Left ventricle myocardium inferior (tissue), 1 donor: ENCODE data around the gene ACP1. TPM values are rescaled to one million over a fixed set of nuclear protein-coding genes. Genes with fewer than 3 reads are reported as not detected.

Experiments used
- DNase-seq: peaks from one replicate; pipeline ENCODE4 v3.0.0-alpha.2; 2020
- H3K27ac ChIP-seq: fragments of 200-600 bp; replicated peaks from 2 replicates; pipeline ENCODE4 v1.8.0; 2021
- H3K27me3 ChIP-seq: fragments of 200-600 bp; 2 replicates; pipeline ENCODE4 v1.8.0; 2021; ENCODE audit warnings: low read depth
- H3K36me3 ChIP-seq: fragments of 200-600 bp; 2 replicates; pipeline ENCODE4 v1.8.0; 2021
- H3K4me1 ChIP-seq: fragments of 200-600 bp; 2 replicates; pipeline ENCODE4 v1.8.0; 2021
- H3K4me3 ChIP-seq: fragments of 200-600 bp; 2 replicates; pipeline ENCODE4 v1.8.0; 2021; ENCODE audit warnings: mild to moderate bottlenecking, moderate library complexity
- H3K9me3 ChIP-seq: fragments of 200-600 bp; replicated peaks from 2 replicates; pipeline ENCODE4 v1.8.0; 2021
- intact Hi-C: fragments of 100-400 bp; cut with micrococcal nuclease; formaldehyde crosslinking; loops from one replicate; pipeline ENCODE4 v1.11.0; 2022
- total RNA-seq: library from RNA; stranded (reverse); fragmentation: NEBNext Ultra II Directional; extraction: Animal tissue kit (Norgen Biotek cat#: 25700); gene quantifications from one replicate; pipeline ENCODE4 v1.2.1, GENCODE V29; 2021
- TF ChIP-seq, protein P1 (sequence below): fragments of 200-600 bp; IDR thresholded peaks from 2 replicates; pipeline ENCODE4 v1.8.0; 2021; ENCODE audit warnings: antibody characterized with exemption, mild to moderate bottlenecking, borderline replicate concordance
- donor health status: DM: no; HTN: yes; CAD: no; lungs with severe emphysema.

Gene ACP1
- total RNA-seq, 1 donor from 2014 or later, result 68.0 TPM

DNA sequence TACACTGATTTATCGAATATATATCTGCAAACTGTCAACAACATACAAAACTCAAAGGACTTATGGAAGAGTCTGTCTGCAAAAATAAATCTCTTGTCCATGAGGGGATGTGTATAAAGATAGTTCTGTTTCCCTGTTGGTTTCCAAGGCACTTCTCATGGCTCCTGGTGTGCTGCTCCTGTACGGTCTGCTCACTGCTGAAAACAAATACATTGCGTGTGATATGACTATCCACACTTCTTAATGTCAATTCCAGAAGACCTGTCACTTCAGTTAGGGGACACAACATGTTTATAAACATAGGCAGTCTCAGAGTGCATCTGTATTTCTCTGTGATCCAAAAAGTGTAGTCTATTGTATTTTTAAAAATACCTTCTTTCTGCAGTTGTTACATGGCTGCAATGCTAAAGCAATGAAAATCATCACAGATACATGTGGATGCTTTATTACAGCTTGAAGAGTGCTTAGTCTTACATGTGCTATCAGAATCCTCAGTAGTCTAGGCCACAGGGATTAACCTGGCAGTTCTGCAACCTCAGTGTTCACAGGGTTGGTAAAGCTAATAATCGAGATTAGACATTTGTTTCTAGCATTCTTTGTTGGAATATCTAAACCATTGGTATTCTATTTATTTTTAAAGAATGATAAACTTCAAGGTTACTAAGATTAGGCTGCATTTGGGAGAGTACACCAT lies 15.4 kb downstream of the ACP1 start:
- peak overlapping the region; percentile 70 for H3K27ac ChIP-seq
- intact Hi-C loops, result no loop called here
- H3K9me3 ChIP-seq, result no peaks in the 10 kb centered on the region
- H3K36me3 ChIP-seq, result peaks cover 69% of the 10 kb centered on the region
- no peak for DNase-seq
- no peak overlapping the region for H3K4me3 ChIP-seq
- peaks cover 20% of the 10 kb centered on the region for H3K4me1 ChIP-seq
- no peaks in the 10 kb centered on the region for H3K27me3 ChIP-seq
- TF ChIP-seq, protein P1, sequence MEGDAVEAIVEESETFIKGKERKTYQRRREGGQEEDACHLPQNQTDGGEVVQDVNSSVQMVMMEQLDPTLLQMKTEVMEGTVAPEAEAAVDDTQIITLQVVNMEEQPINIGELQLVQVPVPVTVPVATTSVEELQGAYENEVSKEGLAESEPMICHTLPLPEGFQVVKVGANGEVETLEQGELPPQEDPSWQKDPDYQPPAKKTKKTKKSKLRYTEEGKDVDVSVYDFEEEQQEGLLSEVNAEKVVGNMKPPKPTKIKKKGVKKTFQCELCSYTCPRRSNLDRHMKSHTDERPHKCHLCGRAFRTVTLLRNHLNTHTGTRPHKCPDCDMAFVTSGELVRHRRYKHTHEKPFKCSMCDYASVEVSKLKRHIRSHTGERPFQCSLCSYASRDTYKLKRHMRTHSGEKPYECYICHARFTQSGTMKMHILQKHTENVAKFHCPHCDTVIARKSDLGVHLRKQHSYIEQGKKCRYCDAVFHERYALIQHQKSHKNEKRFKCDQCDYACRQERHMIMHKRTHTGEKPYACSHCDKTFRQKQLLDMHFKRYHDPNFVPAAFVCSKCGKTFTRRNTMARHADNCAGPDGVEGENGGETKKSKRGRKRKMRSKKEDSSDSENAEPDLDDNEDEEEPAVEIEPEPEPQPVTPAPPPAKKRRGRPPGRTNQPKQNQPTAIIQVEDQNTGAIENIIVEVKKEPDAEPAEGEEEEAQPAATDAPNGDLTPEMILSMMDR, result no peak

DNA sequence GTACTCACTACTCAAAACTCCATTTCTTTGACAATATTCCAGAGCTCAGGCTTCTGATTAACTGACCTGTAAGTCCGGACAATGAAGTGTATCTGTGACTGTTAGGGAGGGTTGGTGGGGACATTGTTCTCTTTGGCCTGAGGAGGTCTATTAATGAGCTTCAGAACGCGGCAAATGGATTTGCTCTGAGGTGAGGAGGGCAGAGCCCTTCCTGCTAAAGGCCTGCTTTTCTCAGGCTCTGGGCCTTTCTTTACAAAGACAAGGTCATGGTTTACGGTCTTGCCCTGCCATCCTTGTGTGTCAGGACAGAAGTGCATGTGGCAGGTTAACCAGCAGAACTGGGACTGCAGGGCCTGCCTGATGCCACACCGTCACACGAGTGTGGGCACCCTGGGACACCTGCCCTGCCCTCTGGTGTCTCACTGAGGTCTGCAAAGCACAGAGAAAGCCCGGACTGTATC lies 15.9 kb downstream of the ACP1 start:
- intact Hi-C loops, result no loop called here
- Histone ChIP-seq H3K4me1 (peaks cover 20% of the 10 kb centered on the region), H3K9me3 (no peaks in the 10 kb centered on the region), H3K4me3 (no peak overlapping the region), H3K36me3 (peaks cover 65% of the 10 kb centered on the region), H3K27ac (peak overlapping the region; percentile 70), H3K27me3 (no peaks in the 10 kb centered on the region)
- no peak for DNase-seq
- TF ChIP-seq, protein P1, result no peak

DNA sequence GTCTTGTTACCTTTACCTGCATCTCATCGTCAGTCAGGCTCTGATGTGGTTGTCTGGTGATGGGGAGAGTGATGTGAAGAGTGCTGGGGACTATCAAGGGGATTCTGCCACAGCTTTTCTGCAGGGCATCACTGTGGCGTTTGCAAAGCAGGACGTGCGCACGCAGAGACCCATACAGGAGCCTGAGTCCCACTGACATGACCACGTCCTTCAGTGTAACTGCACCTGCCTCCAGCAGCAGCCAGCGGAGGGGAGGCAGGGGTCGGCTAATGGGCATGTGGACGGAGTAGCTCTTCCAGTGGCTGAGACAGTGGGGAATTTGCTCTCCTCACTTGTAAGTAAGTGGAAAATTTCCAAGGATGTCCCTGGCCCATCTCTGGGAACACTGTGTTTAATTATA lies 16.6 kb downstream of the ACP1 start:
- Histone ChIP-seq H3K27me3 (no peaks in the 10 kb centered on the region), H3K27ac (peak overlapping the region; percentile 70), H3K4me3 (no peak overlapping the region), H3K4me1 (peaks cover 20% of the 10 kb centered on the region), H3K36me3 (peaks cover 59% of the 10 kb centered on the region), H3K9me3 (no peaks in the 10 kb centered on the region)
- no peak for DNase-seq
- TF ChIP-seq, protein P1, result no peak
- intact Hi-C loops, result no loop called here

DNA sequence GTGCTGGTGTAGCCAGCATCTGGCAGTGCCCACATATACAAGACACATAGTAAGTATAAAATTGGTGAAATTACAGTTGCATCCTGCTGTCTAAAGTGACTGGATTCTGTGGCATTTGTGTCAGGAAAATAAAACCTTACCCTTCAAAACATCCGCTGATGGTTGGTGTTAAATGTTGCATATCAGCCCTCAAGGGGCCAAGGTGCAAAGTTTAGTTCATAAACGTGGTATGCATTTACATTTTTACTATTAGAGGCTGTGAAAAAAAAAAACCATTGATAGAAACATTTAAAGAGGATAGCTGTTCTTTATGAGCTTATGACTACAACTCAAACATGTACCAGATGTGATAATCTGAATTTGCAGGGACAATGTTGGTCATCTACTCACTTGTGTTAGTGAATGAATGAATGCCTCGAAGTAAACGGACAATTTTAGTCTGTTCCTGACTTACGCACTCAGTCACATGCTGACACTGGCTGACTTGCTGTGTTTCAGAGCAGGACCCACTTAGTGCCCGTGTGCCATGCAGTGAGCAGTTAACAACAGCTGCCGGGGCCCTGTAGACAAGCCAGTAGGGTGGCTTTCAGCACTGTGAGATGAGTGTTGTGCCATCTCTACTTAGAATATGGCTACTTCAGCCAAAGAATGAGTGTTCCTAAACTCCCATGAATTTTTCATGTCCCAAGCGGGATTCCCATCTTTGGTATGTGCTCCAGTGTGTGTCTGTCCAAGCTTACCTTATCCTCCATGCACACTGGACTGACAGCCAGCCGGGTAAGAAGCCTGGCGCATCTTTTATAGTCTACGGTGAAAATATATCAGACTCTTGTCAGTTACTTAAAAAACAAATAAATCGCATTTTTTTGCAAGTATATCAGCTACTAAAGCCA lies 17.9 kb downstream of the ACP1 start:
- intact Hi-C loops, result no loop called here
- Histone ChIP-seq H3K27ac (no peak overlapping the region), H3K27me3 (peaks cover 9% of the 10 kb centered on the region), H3K4me3 (no peak overlapping the region), H3K4me1 (peaks cover 28% of the 10 kb centered on the region), H3K9me3 (no peaks in the 10 kb centered on the region), H3K36me3 (peaks cover 47% of the 10 kb centered on the region)
- no peak for DNase-seq
- TF ChIP-seq, protein P1, result no peak

DNA sequence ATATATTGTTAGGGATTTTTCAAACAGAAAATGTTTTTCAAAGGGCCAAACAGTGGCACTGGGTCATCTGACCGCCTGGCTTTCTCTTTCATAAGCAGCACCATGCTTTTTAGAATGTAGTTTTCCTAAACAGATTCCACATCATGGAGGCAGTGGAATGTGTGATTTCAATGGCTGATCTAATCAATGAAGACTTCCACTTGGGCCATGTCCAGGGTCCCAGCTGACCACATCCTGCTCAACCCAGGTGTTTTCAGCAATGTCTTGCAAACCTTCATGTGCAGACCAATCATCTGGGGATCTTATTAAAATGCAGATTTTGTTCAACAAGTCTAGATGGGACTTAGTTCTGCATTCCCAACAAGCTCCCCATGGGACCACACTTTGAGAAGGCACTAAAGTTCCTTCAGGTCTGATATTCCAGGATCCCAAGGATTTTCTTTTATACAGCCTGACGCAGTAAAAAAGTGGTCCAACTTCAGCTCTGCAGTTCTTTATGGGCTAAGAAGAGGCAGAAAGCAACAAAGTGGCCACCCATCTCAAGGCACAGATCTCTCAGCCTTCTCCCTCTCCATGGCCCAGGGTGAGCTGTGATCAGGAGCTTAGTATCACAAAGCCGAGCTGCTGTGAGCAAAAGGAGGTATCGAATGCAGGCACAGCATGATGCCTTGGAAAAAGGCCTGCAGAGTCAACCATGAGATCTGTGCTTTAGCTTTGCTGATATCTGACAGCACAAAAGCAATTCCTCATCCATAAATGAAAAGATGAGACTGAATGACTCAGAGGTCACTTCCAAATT lies 19.4 kb downstream of the ACP1 start:
- Histone ChIP-seq H3K27me3 (peaks cover 23% of the 10 kb centered on the region), H3K27ac (no peak overlapping the region), H3K36me3 (peaks cover 31% of the 10 kb centered on the region), H3K9me3 (no peaks in the 10 kb centered on the region), H3K4me1 (peaks cover 41% of the 10 kb centered on the region), H3K4me3 (no peak overlapping the region)
- no peak for DNase-seq
- intact Hi-C loops, result no loop called here
- TF ChIP-seq, protein P1, result no peak
